NCI-H1417 (cell line): ENCODE measurements around the gene MICAL3.

Experiments used
- DNase-seq, 3 experiments: peaks; one replicate each; lab custom pipeline; 2025; lab: John Stamatoyannopoulos, UW

MICAL3 gene

DNA sequence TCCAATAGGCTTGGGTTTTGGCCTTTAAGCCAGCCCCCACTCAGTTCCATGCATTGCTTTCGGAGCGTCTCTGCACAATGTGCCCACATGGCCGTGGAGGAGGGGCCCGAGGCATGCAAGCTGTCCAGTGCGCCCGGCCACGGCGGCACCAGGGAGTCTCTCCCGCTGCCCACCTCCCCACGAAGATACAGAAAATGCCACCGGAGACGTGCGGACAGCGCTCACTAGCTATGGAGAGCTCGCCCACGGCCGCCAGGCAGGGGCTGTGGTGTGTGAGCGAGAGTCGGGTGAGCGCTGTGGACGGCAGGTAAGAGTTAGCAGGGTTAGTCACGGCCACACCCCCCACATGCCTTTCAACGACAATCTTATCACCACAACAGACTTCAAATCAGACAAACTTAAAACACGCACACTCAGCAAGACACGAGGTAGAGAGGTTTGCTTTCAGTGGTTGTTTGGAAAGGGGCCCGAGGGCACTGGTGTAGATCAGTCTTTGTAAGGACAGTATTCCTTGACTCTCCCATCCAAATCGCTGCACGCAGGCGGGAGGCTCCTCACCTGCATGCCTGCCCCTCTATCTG, 231.4 kb downstream of the MICAL3 start:
- DNase-seq, result no peak

- DNase-seq, result no peak
These were observed 232.1 kb downstream of the MICAL3 start for GRCh38 chr22:17792299-17792698.

- DNase-seq, result no peak
These were observed 233.2 kb downstream of the MICAL3 start for GRCh38 chr22:17791196-17791595.

- no peak for DNase-seq
These were observed 234.8 kb downstream of the MICAL3 start for GRCh38 chr22:17789379-17790200.

DNA sequence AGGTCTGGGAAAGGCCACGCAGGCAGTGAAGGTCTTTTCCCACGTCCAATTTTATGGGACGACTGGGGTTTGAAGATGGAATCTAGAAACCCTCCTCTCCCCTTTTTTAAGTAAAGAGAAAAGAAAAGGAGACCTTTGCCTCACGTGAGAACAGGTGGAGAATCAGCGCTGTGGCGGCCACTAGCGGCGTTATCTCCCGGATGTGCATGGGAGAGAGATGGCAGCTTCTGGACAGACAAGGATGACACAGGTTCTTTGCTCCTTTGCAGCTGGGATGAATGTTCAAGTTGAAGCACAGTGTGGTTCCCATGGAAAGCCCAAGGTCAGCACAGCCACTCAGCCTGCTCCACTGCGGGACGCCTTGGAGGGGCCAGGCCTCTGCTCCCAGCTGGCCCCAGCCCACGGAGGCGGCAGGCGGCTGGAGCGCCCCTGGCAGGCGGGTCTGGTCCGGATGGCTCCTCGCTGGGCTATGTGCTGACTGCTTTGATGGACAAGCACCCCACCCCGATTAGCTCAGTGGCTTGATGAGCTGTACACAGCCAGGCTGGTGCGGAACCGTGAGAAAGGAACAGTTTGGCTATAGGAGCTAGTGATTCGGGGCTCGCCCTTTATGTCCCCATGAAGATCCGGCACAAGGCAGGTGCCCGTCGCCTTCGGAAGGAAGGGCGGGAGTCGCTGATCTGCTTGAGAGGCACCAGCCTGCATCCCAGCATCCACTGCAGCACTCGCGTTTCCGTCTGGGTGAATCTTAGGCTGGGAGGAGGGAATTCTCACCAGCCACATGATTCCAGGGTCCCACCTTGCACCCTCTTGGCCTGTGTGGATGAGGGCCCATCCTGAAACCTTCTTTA, 235.6 kb downstream of the MICAL3 start:
- no peak for DNase-seq

GRCh38 chr22:17787716-17788330, 236.5 kb downstream of the MICAL3 start:
- no peak for DNase-seq

DNA sequence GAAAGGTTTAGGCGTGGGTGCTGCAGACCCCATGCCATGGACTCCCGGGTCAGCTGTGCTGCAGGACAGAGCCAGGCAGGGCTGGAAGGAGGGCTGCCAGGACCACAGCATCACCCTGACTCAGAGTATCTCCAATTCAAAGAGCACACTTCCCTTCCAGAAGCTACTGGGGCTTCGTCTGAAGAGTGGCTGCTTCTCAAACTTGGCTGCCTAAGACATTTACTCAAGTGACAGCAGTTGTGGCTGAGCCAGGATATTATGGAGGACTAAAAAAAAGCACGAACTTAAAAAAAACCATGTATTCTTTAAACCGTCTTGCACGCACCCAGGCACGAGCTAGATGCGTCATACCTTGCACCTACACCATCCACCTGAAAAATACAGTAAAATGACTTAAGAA, 237.1 kb downstream of the MICAL3 start:
- no peak for DNase-seq

DNA sequence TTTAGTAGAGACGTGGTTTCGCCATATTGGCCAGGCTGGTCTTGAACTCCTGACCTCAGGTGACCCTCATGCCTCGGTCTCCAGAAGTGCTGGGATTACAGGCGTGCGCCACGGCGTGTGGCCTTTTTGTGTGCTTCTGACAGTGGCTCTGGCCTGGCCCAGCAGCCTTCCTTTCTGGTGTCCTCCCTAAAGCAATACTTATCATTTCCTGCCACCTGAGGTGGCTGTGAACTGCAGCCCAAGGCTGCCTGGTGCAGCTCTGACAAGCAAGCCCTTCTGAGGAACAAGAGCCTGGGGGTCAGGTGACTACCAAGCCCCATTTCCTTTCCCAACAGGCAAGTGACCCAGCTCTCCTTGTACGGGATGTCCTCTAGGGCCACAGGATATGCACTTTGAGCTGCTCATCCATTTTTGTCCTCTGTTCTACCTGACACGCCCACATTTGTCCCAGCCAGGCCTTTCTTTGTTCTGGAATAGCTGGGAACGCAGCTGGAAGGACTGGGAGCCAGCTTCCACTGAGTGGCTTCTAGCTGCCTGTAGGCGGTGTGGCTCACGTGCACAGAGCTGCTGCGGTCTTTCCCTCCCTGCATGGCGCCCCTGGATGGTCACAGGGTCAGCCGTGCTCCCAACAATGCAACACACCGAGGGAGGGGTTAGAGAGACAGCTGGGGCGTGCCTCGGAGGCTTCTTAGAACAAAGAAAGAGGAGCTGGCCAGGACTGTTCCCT, 237.8 kb downstream of the MICAL3 start:
- peak; percentile 8 to 52 (median 29) for DNase-seq

DNA sequence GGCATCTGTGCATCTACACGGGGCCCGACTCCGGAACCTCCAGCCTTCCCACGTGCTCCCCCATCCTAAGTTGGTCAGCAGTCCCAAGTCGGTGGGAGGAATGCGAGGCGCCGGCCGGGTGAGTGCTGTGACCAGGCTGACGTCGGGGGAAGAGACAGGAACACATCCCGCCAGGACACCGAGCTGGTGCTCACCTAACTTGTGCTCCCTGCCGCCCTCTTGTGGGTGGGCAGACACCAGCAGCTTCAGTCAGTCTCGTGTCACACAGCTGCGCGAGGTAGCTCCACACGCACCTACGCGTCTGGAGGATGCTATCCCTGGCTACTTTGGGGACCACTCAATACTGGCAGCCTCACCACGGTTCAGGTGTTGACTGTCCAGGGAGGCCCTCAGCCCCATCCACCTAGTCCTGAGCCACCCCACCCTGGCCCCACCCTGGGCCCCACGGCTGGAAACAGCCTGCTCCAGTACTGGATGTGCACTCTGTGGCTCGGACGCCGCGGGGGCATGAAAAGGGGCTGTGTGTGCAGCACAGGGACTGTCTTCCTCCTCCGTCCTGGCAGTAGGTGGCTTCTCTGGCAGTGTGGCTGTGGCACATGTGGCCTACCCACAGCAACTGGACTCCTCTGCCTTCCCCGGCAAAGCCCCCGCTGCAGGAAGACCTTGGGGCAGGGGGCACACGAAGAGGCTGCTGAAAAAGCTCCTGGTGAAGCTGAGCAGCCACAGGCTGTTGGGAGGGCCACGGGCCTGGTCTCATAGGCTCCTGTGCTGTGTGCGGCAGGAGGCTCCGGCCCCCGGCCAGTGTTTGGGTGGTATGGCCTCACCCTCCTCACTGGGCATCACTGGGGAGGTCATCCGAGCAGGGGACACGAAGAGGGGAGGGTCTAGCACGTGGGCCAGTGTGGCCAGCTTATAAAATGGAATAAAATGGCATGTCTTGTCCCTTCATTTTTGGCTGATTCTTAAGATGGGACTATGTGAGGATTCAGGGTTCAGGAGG, 238.9 kb downstream of the MICAL3 start:
- peak in 2 of 3 experiments; percentile 3 to 8 for DNase-seq

- no peak for DNase-seq
These were observed 239.6 kb downstream of the MICAL3 start for GRCh38 chr22:17784776-17785175.

GRCh38 chr22:17783773-17784480, 240.4 kb downstream of the MICAL3 start:
- DNase-seq, result no peak

DNA sequence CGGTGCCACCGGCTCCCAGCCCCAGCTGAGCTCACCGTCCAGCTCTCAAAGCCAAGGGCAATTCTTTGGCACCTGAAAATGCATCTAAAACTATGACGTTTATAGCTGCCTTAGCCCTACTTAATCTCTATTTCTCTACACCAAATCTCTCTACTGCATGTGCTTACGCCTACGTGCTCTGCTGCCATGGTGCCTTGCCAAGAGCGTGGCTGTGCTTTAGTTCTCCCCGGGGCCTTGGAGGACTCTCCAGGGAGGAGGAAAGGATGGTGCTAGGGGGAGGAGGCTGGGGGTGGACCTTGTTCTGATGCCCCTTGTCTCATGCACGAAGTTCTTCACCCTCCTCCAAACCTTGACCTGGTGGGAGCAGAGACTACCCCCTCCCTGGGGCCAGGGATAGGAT, 241.0 kb downstream of the MICAL3 start:
- no peak for DNase-seq

DNA sequence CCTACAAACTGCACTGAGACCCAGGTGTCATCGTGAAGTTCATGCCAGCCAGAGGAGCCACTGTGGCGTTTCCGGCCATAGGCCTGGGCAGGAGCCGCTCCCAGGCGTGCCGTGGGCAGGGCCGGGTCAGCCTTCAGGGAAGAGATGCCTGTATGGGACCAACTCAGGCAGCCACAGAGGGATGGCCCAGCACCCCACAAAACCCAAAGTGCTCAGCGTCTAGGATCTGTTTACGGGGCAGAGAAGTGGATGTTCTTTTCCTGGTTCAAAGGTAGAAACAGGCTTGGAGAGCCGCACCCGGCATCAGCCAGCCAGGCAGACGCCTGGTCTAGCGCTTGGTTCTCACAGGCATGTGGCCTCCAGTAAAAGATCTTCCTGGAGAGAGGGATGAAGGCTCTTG, 241.7 kb downstream of the MICAL3 start:
- DNase-seq, result no peak

DNA sequence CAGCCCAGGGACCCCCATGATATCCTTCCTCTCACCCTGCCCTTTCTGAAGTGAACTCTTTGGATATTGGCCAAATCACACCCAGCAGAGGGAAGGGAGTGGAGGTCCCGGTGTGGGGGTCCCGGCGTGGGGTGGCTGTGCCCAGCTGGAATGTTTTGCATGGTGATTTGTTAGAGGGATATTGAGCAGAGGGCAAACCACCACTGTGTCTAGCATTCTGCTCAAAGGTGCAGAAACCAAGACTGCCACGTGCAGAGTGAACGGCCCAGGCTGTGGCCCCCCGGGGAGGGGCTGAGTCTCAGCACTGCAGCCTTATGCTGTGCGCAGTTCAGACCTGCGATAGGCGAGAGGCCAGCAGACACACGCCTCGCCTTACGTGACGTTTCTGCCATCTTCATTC, 242.2 kb downstream of the MICAL3 start:
- DNase-seq, result no peak

- DNase-seq, result peak in 1 of 3 experiments; percentile 6
These were observed 242.9 kb downstream of the MICAL3 start for GRCh38 chr22:17781319-17782031.

DNA sequence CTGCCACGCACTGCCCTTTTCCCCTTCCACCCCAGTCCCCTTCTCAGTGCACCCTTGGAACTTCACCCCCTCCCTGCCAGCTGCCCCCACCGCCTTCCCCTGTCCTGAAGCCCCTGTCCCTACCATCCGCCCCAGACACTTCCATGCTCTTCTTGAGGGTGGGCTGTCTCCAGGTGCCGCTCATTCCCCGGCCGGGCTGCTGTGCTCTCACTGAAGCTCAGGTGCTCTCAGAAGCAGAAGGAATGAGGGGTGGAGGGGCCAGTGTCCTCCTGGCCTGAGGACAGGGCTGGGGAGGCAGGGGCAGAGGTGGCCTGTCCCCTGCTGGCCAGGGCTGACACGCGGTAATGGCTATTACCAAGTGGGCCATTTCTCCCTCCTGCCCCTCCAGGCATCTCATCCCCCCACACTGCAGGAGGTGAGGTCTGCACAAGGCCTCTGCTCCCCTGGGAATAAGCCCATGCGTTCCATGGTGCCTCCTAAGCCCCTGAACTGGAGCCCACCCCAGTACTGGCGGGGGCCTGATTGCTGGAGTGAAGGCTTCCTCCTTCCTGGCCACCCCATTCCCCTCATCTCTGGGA, 243.5 kb downstream of the MICAL3 start:
- no peak for DNase-seq

DNA sequence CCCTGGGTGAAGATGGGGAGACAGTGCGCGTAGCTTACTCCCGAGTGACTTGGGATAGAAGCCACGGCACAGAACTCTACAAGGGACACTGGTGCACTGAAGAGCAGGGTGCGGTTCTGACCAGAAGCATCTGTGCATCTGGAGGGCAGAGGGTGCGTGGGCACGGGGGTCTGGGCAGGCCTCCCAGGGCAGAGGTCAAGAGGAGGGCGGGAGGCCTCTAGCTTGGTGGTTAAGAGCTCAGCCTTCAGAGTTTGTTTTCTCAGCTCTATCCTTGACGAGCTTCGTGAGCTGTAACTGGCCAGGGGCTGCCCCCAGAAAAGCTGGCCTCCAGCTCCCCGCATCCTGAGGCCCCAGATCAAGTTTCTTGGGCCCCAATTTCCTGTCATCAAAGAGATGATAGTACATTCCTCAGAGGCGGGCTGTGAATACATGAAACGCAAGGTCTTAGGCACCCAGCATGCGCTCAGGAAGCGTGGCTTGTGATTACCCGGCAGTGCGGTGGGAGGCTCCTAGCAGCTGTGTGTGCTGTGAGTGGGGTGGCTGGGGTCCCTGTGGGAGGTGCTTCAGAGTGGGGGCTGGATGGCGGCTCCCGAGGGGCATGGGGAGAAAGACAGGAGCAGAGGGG, 244.1 kb downstream of the MICAL3 start:
- DNase-seq, result no peak
